A549 (cell line): ENCODE measurements around the gene APOD.

Experiments
- CHD2 ChIP-seq: fragments of 150-350 bp; IDR thresholded peaks from 2 replicates; pipeline ENCODE4 v1.6.1; 2014; ENCODE audit warnings: low read length; ENCODE audit not compliant: partially characterized antibody
- CTCF ChIP-seq: fragments of >200 bp; sonication (Bioruptor Twin); formaldehyde crosslinking; IDR thresholded peaks from 3 replicates; pipeline ENCODE4 v1.5.1; 2016
- EP300 ChIP-seq, 2 experiments: fragments of >200 bp; sonication (Bioruptor Twin); formaldehyde crosslinking; IDR thresholded peaks; 2 replicates in 1 of 2; 3 replicates in 1 of 2; pipeline ENCODE4 v1.6.1; 2016 to 2017
- HDAC2 ChIP-seq: fragments of 200-600 bp; sonication (generic); IDR thresholded peaks from 2 replicates; pipeline ENCODE4 v1.6.1; 2016
- HMGXB4 ChIP-seq: fragments of 250-450 bp; sonication (Bioruptor Pico); IDR thresholded peaks from 2 replicates; pipeline ENCODE4 v1.5.0; 2021; ENCODE audit warnings: mild to moderate bottlenecking, moderate library complexity, borderline replicate concordance
- HOXA7 ChIP-seq: fragments of 250-450 bp; sonication (Bioruptor Pico); IDR thresholded peaks from 2 replicates; pipeline ENCODE4 v1.5.0; 2020; ENCODE audit warnings: mild to moderate bottlenecking, moderate library complexity
- JUNB ChIP-seq: fragments of >200 bp; sonication (Bioruptor Twin); formaldehyde crosslinking; IDR thresholded peaks from 2 replicates; pipeline ENCODE4 v1.6.1; 2016
- KDM5A ChIP-seq: fragments of 200-600 bp; sonication (generic); IDR thresholded peaks from 2 replicates; pipeline ENCODE4 v1.6.1; 2016; ENCODE audit warnings: antibody characterized with exemption, mild to moderate bottlenecking
- RAD21 ChIP-seq, 2 experiments: fragments of >200 bp in 1 of 2; sonication (Bioruptor Twin) in 1 of 2; formaldehyde crosslinking in 1 of 2; IDR thresholded peaks in 1 of 2; conservative IDR thresholded peaks in 1 of 2; 2 replicates in 1 of 2; 3 replicates in 1 of 2; pipeline ENCODE4 v1.6.1; 2012 to 2018; ENCODE audit warnings: inconsistent platforms in 1 of 2

GRCh38 chr3:195612075-195612800 is 28.5 kb upstream of the APOD start:
- TF ChIP-seq CTCF (no peak), HOXA7 (CRISPR knock-in tag) (no peak), HMGXB4 (CRISPR knock-in tag) (no peak), CHD2 (no peak), HDAC2 (no peak), JUNB (no peak), RAD21 (conservative IDR thresholded peaks at IDR 0.05 in 1 of 2, IDR thresholded peaks at IDR 0.05 in 1 of 2) (no peak), KDM5A (no peak), EP300 (IDR thresholded peaks at IDR 0.05) (no peak)
